Measurements from ENCODE around the gene FAAP20. TPM values are rescaled to one million over a fixed set of nuclear protein-coding genes. Genes with fewer than 3 reads are reported as not detected.

Gene FAAP20
- total RNA-seq, 1 experiment from 2014 or later, result 72.1 TPM

GRCh38 chr1:2214541-2215241 is 20.1 kb upstream of the FAAP20 start:
- BruUV-seq (replicated peaks), result no TSS peak
- no peaks in the 10 kb centered on the region for H3K79me2 ChIP-seq (ENCODE audit: low read depth)
- no peaks in the 10 kb centered on the region for H3K9me3 ChIP-seq (ENCODE audit: insufficient read depth, low read depth)
- H3K36me3 ChIP-seq (ENCODE audit: low read depth), result no peaks in the 10 kb centered on the region
- intact Hi-C loops (cut with micrococcal nuclease; ENCODE audit: unreplicated experiment), result loop anchor here (5.0 kb wide), 1 partner anchor 78 kb away; no protein-coding TSS in a partner anchor
- peaks cover 12% of the 10 kb centered on the region; the same call in 1 of the 2 replicates for H3F3A ChIP-seq (ENCODE audit: insufficient read depth, low read depth)
- H3K4me2 ChIP-seq, result no peak overlapping the region
- H3K4me1 ChIP-seq (replicated peaks; ENCODE audit: insufficient read depth), result peaks cover 21% of the 10 kb centered on the region
- CTCF ChIA-PET, result no interaction called here
- H3K27ac ChIP-seq, result no peak overlapping the region
- no peak overlapping the region for H2AFZ ChIP-seq
- H3K27me3 ChIP-seq (ENCODE audit: insufficient read depth, low read depth), result no peaks in the 10 kb centered on the region
- TF ChIP-seq EZH2 (IDR thresholded peaks at IDR 0.05; ENCODE audit: low read depth) (no peak), CTCF (conservative IDR thresholded peaks at IDR 0.05) (no peak)
- H3K9me2 ChIP-seq (ENCODE audit: insufficient read depth), result no peaks in the 10 kb centered on the region
- H4K20me1 ChIP-seq (ENCODE audit: insufficient read depth), result no peaks in the 10 kb centered on the region
- POLR2A ChIA-PET (ENCODE audit: unreplicated experiment), result interaction anchor here (0.5 to 0.6 kb wide), 2 partner anchors 10 to 76 kb away, joined by 3 to 4 read pairs; no protein-coding TSS in a partner anchor
- no peak for DNase-seq
- H3K4me3 ChIP-seq, result no peak overlapping the region

GRCh38 chr1:2213576-2214505 is 19.3 kb upstream of the FAAP20 start:
- no TSS peak for BruUV-seq (replicated peaks)

More at GRCh38 chr1:2213576-2214505, 19.3 kb upstream of the FAAP20 start:
- Histone ChIP-seq H3K27ac (no peak overlapping the region), H4K20me1 (ENCODE audit: insufficient read depth) (no peaks in the 10 kb centered on the region), H3F3A (ENCODE audit: insufficient read depth, low read depth) (peaks cover 20% of the 10 kb centered on the region; the same call in 1 of the 2 replicates), H3K9me2 (ENCODE audit: insufficient read depth) (no peaks in the 10 kb centered on the region), H3K4me1 (replicated peaks; ENCODE audit: insufficient read depth) (peaks cover 30% of the 10 kb centered on the region), H3K79me2 (ENCODE audit: low read depth) (no peaks in the 10 kb centered on the region), H3K4me2 (peak overlapping the region; percentile 92), H3K4me3 (no peak overlapping the region; the same call in 1 of the 2 replicates), H2AFZ (no peak overlapping the region), H3K9me3 (ENCODE audit: insufficient read depth, low read depth) (no peaks in the 10 kb centered on the region), H3K27me3 (ENCODE audit: insufficient read depth, low read depth) (no peaks in the 10 kb centered on the region), H3K36me3 (ENCODE audit: low read depth) (no peaks in the 10 kb centered on the region)
- POLR2A ChIA-PET (ENCODE audit: unreplicated experiment), result interaction anchor here (0.5 to 0.6 kb wide), 2 partner anchors 11 to 77 kb away, joined by 3 to 4 read pairs; no protein-coding TSS in a partner anchor
- intact Hi-C loops (cut with micrococcal nuclease; ENCODE audit: unreplicated experiment), result loop anchor here (5.0 kb wide), 1 partner anchor 78 kb away; no protein-coding TSS in a partner anchor
- TF ChIP-seq EZH2 (IDR thresholded peaks at IDR 0.05; ENCODE audit: low read depth) (no peak), CTCF (conservative IDR thresholded peaks at IDR 0.05) (no peak)
- DNase-seq, result no peak
- CTCF ChIA-PET, result no interaction called here

Data from PC-9 (cell line).